ENCODE data around the gene ATP2A1.

ATP2A1 gene

DNA sequence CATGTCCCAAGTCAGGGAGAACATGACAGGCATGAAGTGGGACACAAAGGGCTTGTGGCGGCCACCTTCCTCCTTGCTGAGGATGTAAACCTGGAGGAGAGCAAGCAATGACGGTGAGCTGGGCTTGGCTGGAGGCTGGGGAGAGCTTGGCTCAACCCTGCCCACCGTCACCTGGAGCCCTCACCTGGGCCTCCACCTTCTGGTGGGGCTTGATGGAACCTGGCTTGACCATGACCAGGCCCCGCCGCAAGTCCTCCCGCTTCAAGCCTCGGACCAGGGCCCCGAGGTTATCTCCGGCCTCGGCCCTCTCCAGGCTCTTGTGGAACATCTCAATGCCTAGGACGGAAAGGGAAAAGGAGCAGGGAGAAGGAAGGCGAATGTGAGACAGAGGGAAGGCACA lies 34.5 kb upstream of the ATP2A1 start:
- Histone ChIP-seq H3K4me2 (ENCODE audit: low read depth, low read length) (no peak overlapping the region), H3F3A (ENCODE audit: insufficient read depth, low read length) (peaks cover 7% of the 10 kb centered on the region), H2AFZ (ENCODE audit: low read length) (no peak overlapping the region), H3K79me2 (ENCODE audit: low read length) (peaks cover 39% of the 10 kb centered on the region), H3K9me3 (replicated peaks; ENCODE audit: insufficient read depth, low read length) (no peaks in the 10 kb centered on the region), H3K4me3 (ENCODE audit: low read length) (no peak overlapping the region), H3K36me3 (replicated peaks; ENCODE audit: insufficient read depth, low read length) (no peaks in the 10 kb centered on the region; the same call in 1 of the 2 replicates), H3K9ac (ENCODE audit: low read length) (no peak overlapping the region), H4K20me1 (ENCODE audit: insufficient read depth, low read length) (0 out of 2 replicates have a peak, but pooled peaks cover 3% of the 10 kb centered on the region), H3K9me2 (replicated peaks; ENCODE audit: insufficient read depth, low read length) (no peaks in the 10 kb centered on the region), H3K4me1 (ENCODE audit: low read length) (peaks cover 12% of the 10 kb centered on the region), H3K27me3 (replicated peaks; ENCODE audit: insufficient read depth, low read length) (no peaks in the 10 kb centered on the region), H3K27ac (ENCODE audit: low read length) (no peak overlapping the region)
- no peak for DNase-seq
- TF ChIP-seq, protein P1, sequence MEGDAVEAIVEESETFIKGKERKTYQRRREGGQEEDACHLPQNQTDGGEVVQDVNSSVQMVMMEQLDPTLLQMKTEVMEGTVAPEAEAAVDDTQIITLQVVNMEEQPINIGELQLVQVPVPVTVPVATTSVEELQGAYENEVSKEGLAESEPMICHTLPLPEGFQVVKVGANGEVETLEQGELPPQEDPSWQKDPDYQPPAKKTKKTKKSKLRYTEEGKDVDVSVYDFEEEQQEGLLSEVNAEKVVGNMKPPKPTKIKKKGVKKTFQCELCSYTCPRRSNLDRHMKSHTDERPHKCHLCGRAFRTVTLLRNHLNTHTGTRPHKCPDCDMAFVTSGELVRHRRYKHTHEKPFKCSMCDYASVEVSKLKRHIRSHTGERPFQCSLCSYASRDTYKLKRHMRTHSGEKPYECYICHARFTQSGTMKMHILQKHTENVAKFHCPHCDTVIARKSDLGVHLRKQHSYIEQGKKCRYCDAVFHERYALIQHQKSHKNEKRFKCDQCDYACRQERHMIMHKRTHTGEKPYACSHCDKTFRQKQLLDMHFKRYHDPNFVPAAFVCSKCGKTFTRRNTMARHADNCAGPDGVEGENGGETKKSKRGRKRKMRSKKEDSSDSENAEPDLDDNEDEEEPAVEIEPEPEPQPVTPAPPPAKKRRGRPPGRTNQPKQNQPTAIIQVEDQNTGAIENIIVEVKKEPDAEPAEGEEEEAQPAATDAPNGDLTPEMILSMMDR (IDR thresholded peaks at IDR 0.05; ENCODE audit: low read length) = no peak
- TF ChIP-seq EZH2 (optimal IDR thresholded peaks at IDR 0.05; ENCODE audit: low read depth, low read length) = no peak
- no peak for TF ChIP-seq EZH2phosphoT487 (IDR thresholded peaks at IDR 0.05; ENCODE audit: low read length)

DNA sequence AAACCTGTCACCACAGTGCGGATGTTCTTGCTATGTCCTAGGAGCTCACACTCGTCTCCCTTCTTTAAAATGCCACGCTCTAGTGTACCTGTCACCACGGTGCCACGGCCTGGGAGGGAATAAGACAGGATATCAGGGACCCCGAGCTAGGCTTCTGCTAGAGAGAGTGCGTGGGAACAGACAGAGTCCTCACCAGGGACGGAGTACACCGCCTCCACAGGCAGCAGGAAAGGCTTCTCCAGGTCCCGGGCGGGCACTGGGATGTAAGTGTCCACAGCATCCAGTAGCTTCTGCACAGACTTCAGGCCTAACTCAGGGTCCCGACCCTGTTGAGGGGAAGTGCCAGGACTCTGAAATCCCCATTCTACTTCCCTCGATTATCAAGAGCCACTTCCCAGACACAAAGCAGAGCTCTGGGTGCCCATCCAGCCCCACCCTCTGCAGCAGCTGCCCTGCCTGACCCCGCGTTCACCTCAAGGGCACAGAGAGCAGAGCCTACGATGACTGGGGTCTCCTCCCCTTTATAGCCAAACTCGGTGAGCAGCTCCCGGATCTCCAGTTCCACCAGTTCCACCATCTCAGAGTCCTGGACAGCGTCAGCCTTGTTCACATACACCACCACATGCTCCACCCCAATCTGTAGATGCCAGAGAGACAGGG lies 33.9 kb upstream of the ATP2A1 start:
- Histone ChIP-seq H3K9me3 (replicated peaks; ENCODE audit: insufficient read depth, low read length) (no peaks in the 10 kb centered on the region), H3K27ac (ENCODE audit: low read length) (no peak overlapping the region), H3K36me3 (replicated peaks; ENCODE audit: insufficient read depth, low read length) (no peaks in the 10 kb centered on the region; the same call in 1 of the 2 replicates), H3K4me2 (ENCODE audit: low read depth, low read length) (peak overlapping the region; percentile 81; the same call in 1 of the 2 replicates), H3K4me1 (ENCODE audit: low read length) (peaks cover 12% of the 10 kb centered on the region), H2AFZ (ENCODE audit: low read length) (no peak overlapping the region), H3K27me3 (replicated peaks; ENCODE audit: insufficient read depth, low read length) (no peaks in the 10 kb centered on the region), H3K4me3 (ENCODE audit: low read length) (no peak overlapping the region), H4K20me1 (ENCODE audit: insufficient read depth, low read length) (no peaks in the 10 kb centered on the region), H3K9me2 (replicated peaks; ENCODE audit: insufficient read depth, low read length) (no peaks in the 10 kb centered on the region), H3K79me2 (ENCODE audit: low read length) (peaks cover 39% of the 10 kb centered on the region), H3F3A (ENCODE audit: insufficient read depth, low read length) (peaks cover 2% of the 10 kb centered on the region), H3K9ac (ENCODE audit: low read length) (no peak overlapping the region)
- no peak for DNase-seq
- TF ChIP-seq EZH2phosphoT487 (IDR thresholded peaks at IDR 0.05; ENCODE audit: low read length) (no peak), EZH2 (optimal IDR thresholded peaks at IDR 0.05; ENCODE audit: low read depth, low read length) (no peak)
- TF ChIP-seq, protein P1 (IDR thresholded peaks at IDR 0.05; ENCODE audit: low read length) = no peak

DNA sequence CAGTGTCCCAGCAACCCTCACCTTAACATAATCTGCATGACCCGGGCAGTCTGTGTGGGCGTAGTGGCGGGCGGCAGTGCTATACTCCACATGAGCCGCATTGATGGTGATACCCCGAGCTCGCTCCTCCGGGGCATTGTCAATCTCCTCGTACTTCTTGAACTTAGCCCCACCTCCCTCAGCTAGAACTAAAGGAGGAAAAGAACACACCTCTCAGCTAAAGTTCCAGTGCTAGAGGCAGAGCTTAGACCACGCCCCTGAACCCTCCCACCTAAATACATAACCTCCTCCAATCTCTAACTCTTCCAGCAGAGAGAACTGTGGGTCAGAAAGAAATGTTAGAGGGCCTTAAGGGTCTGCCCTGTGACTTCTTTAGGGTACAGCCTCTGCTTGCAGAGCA lies 33.0 kb upstream of the ATP2A1 start:
- peak; percentile 66 for DNase-seq
- H3K4me2 ChIP-seq (ENCODE audit: low read depth, low read length) = peak overlapping the region; percentile 81
- peak overlapping the region; percentile 97 for H3K4me3 ChIP-seq (ENCODE audit: low read length)
- H3K27me3 ChIP-seq (replicated peaks; ENCODE audit: insufficient read depth, low read length) = no peaks in the 10 kb centered on the region
- H3K4me1 ChIP-seq (ENCODE audit: low read length) = peaks cover 12% of the 10 kb centered on the region
- no peaks in the 10 kb centered on the region for H3K9me3 ChIP-seq (replicated peaks; ENCODE audit: insufficient read depth, low read length)
- peaks cover 2% of the 10 kb centered on the region for H3F3A ChIP-seq (ENCODE audit: insufficient read depth, low read length)
- H3K36me3 ChIP-seq (replicated peaks; ENCODE audit: insufficient read depth, low read length) = no peaks in the 10 kb centered on the region; the same call in 1 of the 2 replicates
- peak overlapping the region; percentile 71 for H2AFZ ChIP-seq (ENCODE audit: low read length)
- no peaks in the 10 kb centered on the region for H3K9me2 ChIP-seq (replicated peaks; ENCODE audit: insufficient read depth, low read length)
- TF ChIP-seq, protein P1 (IDR thresholded peaks at IDR 0.05; ENCODE audit: low read length) = no peak
- TF ChIP-seq EZH2 (optimal IDR thresholded peaks at IDR 0.05; ENCODE audit: low read depth, low read length) = no peak
- no peak for TF ChIP-seq EZH2phosphoT487 (IDR thresholded peaks at IDR 0.05; ENCODE audit: low read length)
- H3K9ac ChIP-seq (ENCODE audit: low read length) = peak overlapping the region; percentile 82
- H3K79me2 ChIP-seq (ENCODE audit: low read length) = peaks cover 39% of the 10 kb centered on the region
- H4K20me1 ChIP-seq (ENCODE audit: insufficient read depth, low read length) = no peaks in the 10 kb centered on the region
- peak overlapping the region; percentile 24; the same call in 1 of the 2 replicates for H3K27ac ChIP-seq (ENCODE audit: low read length)

All from MM.1S (cell line).